Vagina (tissue), 2 donors: ENCODE results near the gene SERPINB8.
"Not testable (repeated sequence)": the region's sequence is repeated elsewhere in the genome, so short reads cannot be mapped to it uniquely, and the experiment has no call there.

Experiments
- CTCF ChIP-seq, 3 experiments: fragments of 450-650 bp in 2 of 3; fragments of 200-600 bp in 1 of 3; sonication (generic) in 1 of 3; IDR thresholded peaks; one replicate each; pipeline ENCODE4 v1.5.1; 2017 to 2019; ENCODE audit warnings: antibody characterized with exemption in 3 of 3, mild to moderate bottlenecking in 2 of 3, moderate library complexity in 2 of 3
- POLR2A ChIP-seq, 2 donors: fragments of 450-650 bp; IDR thresholded peaks; one replicate each; pipeline ENCODE4 v1.6.1; 2017; ENCODE audit warnings: antibody characterized with exemption in 2 of 2, mild to moderate bottlenecking in 2 of 2, moderate library complexity in 2 of 2

DNA sequence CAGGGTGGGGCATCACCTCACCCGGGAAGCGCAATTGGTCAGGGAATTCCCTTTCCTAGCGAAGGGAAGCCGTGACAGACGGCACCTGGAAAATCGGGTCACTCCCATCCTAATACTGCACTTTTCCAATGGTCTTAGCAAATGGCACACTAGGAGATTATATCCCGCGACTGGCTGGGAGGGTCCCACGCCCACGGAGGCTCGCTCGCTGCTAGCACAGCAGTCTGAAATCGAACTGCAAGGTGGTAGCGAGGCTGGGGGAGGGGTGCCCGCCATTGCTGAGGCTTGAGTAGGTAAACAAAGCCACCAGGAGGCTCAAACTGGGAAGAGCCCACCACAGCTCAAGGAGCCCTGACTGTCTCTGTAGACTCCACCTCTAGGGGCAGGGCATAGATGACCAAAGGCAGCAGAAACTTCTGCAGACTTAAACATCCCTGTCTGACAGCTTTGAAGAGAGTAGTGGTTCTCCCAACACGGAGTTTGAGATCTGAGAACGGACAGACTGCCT lies 29.3 kb upstream of the SERPINB8 start:
- not testable (repeated sequence) for TF ChIP-seq CTCF, POLR2A (IDR thresholded peaks at IDR 0.05)
